Body of pancreas (tissue), 4 donors: ENCODE measurements around the gene USP46. TPM values are rescaled to one million over a fixed set of nuclear protein-coding genes. Genes with fewer than 3 reads are reported as not detected.

ENCODE experiments used
- ATAC-seq: fragments of 150-250 bp; one replicate; pipeline ENCODE4 v1.9.1; 2016
- DNase-seq, 4 donors: peaks; one replicate each; pipeline ENCODE4 v3.0.0-alpha.2; 2019
- H3K27ac ChIP-seq, 4 donors: fragments of 200-600 bp; sonication (generic); 1 replicate in 3 of 4; 2 replicates in 1 of 4; pipeline versions ENCODE4 v1.5.1 to v1.6.1; 2016 to 2019; ENCODE audit warnings: mild to moderate bottlenecking in 1 of 4, mixed read lengths in 1 of 4, moderate library complexity in 1 of 4
- H3K27me3 ChIP-seq, 2 donors: fragments of 200-600 bp; sonication (generic); one replicate each; pipeline ENCODE4 v1.6.0; 2016; ENCODE audit warnings: mild to moderate bottlenecking in 1 of 2
- H3K36me3 ChIP-seq, 2 donors: fragments of 200-600 bp; sonication (generic); replicated peaks in 1 of 2; 2 replicates each; pipeline ENCODE4 v1.5.1; 2016; ENCODE audit warnings: low read depth in 2 of 2; ENCODE audit not compliant: insufficient read depth in 1 of 2
- H3K4me1 ChIP-seq: fragments of 200-600 bp; sonication (generic); one replicate; pipeline ENCODE4 v1.6.0; 2016
- H3K4me3 ChIP-seq, 2 donors: fragments of 200-600 bp; sonication (generic); 1 replicate in 1 of 2; 2 replicates in 1 of 2; pipeline ENCODE4 v1.5.1; 2016 to 2019
- H3K9me3 ChIP-seq, 3 donors: fragments of 200-600 bp; sonication (generic); 1 replicate in 2 of 3; 2 replicates in 1 of 3; pipeline ENCODE4 v1.5.1; 2016
- POLR2A ChIP-seq, 3 donors: fragments of 450-650 bp; IDR thresholded peaks; one replicate each; pipeline ENCODE4 v1.6.1; 2016; ENCODE audit warnings: antibody characterized with exemption in 3 of 3, mild to moderate bottlenecking in 2 of 3
- WGBS, 2 donors: methylation state at CpG; one replicate each; pipeline ENCODE4 v1.1.5; 2017; 5-methylcytosine and 5-hydroxymethylcytosine counted together
- intact Hi-C: fragments of 100-400 bp; cut with DNase I; formaldehyde crosslinking; loops from one replicate; pipeline ENCODE4 v1.15.1; 2023
- total RNA-seq, 2 donors: library from RNA; depleted of rRNA; stranded (reverse); fragments of >200 nt; gene quantifications; one replicate each; pipeline ENCODE4 v1.1.0, GENCODE V29; 2016
- TF ChIP-seq, protein P1 (sequence below), 7 experiments: fragments of 450-650 bp in 4 of 7; fragments of 200-600 bp in 3 of 7; sonication (generic) in 3 of 7; IDR thresholded peaks; one replicate each; pipeline ENCODE4 v1.5.1; 2016 to 2019; ENCODE audit warnings: antibody characterized with exemption in 7 of 7

USP46 gene
- total RNA-seq, 2 donors from 2014 or later = 6.7 to 6.9 TPM

DNA sequence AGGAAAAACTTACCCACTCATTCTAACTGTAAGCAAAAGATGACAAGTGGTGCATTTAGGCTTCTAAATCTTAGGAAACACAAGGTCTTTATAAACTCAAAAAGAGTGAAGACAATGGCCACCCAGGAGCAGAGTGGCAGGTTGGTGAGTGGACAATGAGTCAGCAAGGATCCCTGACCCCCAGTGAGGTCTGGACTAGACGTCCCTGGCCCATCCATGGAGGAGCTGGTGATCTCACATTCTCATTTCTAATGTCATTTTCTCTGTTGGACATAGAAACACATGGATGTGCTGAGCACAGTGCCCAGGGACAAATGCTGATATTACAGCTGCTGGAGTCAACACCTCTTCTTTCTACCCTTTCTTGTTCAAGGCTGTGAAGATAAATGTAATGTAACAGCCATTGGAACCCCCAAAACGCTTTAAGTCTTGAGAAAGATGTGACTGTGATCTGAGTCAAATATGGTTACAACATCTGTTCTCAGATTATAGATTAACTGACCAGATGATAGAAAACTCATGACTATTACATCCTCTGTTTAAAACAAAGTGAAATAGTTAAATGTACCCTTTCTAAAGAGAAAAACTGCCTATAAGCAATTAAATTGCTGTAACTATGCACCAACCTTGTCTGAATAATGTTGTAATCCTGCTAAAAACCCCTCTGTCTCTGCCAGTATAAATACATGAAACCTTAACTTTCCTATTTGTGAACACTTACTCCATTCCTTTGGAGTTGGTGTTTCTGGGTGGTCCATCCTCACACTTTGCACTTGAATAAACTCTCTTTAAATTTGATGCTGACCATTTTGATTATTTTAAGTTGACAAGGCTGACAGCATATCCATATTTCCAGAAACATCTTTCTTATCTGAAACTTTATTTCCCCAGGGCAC lies 92.7 kb downstream of the USP46 start:
- TF ChIP-seq POLR2A (IDR thresholded peaks at IDR 0.05) = no peak
- TF ChIP-seq, protein P1, sequence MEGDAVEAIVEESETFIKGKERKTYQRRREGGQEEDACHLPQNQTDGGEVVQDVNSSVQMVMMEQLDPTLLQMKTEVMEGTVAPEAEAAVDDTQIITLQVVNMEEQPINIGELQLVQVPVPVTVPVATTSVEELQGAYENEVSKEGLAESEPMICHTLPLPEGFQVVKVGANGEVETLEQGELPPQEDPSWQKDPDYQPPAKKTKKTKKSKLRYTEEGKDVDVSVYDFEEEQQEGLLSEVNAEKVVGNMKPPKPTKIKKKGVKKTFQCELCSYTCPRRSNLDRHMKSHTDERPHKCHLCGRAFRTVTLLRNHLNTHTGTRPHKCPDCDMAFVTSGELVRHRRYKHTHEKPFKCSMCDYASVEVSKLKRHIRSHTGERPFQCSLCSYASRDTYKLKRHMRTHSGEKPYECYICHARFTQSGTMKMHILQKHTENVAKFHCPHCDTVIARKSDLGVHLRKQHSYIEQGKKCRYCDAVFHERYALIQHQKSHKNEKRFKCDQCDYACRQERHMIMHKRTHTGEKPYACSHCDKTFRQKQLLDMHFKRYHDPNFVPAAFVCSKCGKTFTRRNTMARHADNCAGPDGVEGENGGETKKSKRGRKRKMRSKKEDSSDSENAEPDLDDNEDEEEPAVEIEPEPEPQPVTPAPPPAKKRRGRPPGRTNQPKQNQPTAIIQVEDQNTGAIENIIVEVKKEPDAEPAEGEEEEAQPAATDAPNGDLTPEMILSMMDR (IDR thresholded peaks at IDR 0.05) = no peak
- no peaks in the 10 kb centered on the region for H3K27me3 ChIP-seq
- DNase-seq = no peak
- WGBS, 2 donors = 44 to 47% methylated on average over 2 of the region's 2 CpGs
- no peaks in the 10 kb centered on the region for H3K36me3 ChIP-seq
- ATAC-seq = no peak
- no peak overlapping the region for H3K4me3 ChIP-seq
- H3K4me1 ChIP-seq = no peaks in the 10 kb centered on the region
- intact Hi-C loops = no loop called here
- no peaks in the 10 kb centered on the region for H3K9me3 ChIP-seq
- H3K27ac ChIP-seq = no peak overlapping the region

DNA sequence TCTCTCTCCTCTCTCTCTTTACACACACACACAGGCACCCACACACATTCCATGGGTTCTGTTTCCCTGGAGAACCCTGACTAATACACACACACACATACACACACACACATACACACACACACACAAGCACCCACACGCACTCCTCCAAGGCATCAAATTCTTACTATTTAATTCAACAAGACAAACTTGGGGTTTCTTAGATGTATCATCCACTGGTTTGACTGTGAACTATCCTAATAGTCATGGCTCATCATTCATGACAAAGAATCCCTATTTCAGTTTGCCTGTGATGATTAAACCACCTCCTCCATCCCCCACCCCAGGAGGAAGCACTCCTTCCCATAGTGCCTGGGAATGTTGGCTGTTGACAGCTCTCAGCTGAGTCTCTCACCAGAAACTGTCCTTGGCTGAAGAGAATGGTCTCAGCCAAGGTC lies 98.2 kb downstream of the USP46 start:
- Histone ChIP-seq H3K4me3 (no peak overlapping the region), H3K27me3 (no peaks in the 10 kb centered on the region), H3K27ac (no peak overlapping the region), H3K9me3 (no peaks in the 10 kb centered on the region), H3K4me1 (no peaks in the 10 kb centered on the region), H3K36me3 (no peaks in the 10 kb centered on the region)
- intact Hi-C loops = no loop called here
- TF ChIP-seq, protein P1 (IDR thresholded peaks at IDR 0.05) = no peak
- no peak for TF ChIP-seq POLR2A (IDR thresholded peaks at IDR 0.05)
- no peak for DNase-seq
- 94 to 96% methylated on average over 1 of the region's 1 CpG for WGBS, 2 donors
- no peak for ATAC-seq

DNA sequence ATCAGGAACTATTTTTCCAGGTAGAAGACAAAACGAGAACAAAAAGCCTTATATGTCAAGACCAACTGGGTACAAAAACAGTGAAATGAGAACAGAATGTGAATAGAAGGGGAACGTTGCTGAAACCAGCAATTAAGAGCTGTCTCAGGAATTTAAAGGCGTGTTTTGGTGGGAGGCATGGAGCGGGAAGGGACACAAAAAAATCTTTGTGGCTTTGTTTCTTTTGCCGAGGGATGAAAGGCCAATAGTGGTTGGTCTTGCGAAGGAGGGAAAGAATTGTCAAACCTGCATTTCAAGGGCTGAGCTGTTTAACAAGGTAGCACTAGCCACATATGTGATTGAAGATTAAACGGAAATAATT lies 103.8 kb downstream of the USP46 start:
- H3K4me1 ChIP-seq = no peaks in the 10 kb centered on the region
- H3K4me3 ChIP-seq = no peak overlapping the region
- ATAC-seq (no peak), DNase-seq (no peak)
- H3K9me3 ChIP-seq = no peaks in the 10 kb centered on the region
- H3K27ac ChIP-seq = no peak overlapping the region
- TF ChIP-seq, protein P1 (IDR thresholded peaks at IDR 0.05) = no peak
- TF ChIP-seq POLR2A (IDR thresholded peaks at IDR 0.05) = no peak
- H3K27me3 ChIP-seq = no peaks in the 10 kb centered on the region
- no peaks in the 10 kb centered on the region for H3K36me3 ChIP-seq
- 45 to 48% methylated on average over 7 of the region's 7 CpGs for whole genome bisulfite sequencing, 2 donors
- intact Hi-C loops = no loop called here

DNA sequence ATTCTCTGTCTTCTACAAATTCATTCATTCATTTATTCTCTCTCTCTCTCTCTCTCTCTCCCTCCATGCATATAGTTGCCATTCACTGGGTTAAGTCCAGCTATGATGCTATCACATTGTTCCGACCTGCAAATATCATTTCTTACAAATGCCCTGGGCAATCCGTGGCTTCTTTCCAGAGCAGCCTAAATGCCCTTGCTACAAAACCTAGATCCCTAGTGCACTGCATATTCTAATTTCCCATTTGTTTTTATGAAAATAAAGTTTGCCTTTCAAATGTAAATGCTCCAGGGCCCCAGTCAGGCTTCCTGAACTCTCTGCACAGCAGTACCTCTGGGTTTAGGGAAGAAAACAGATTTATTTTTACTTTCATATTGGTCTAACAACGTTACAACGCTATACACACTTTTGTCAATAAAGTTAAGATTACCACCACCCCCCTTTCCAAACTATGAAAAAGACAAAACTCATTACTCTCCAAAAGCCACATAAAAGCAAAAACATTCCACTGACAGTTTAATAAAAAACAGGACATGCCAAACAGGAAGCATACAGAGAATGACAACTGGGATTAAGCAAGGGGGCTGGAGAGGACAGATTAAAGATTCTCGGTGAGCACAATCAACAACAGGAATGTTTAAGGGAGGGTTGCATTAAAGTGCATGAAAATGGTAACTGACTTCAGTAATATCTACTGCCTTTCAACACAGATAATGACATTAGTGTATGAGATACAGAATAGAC lies 104.3 kb downstream of the USP46 start:
- Histone ChIP-seq H3K27ac (no peak overlapping the region), H3K4me1 (no peaks in the 10 kb centered on the region), H3K36me3 (no peaks in the 10 kb centered on the region), H3K27me3 (no peaks in the 10 kb centered on the region), H3K4me3 (no peak overlapping the region), H3K9me3 (no peaks in the 10 kb centered on the region)
- intact Hi-C loops = no loop called here
- ATAC-seq (no peak), DNase-seq (no peak)
- WGBS, 2 donors = 30 to 33% methylated on average over 5 of the region's 5 CpGs
- no peak for TF ChIP-seq POLR2A (IDR thresholded peaks at IDR 0.05)
- TF ChIP-seq, protein P1 (IDR thresholded peaks at IDR 0.05) = no peak
